Lung (tissue), 16 donors: ENCODE results near the gene IRF7. TPM values are rescaled to one million over a fixed set of nuclear protein-coding genes. Genes with fewer than 3 reads are reported as not detected.

Experiments
- ATAC-seq: fragments of 200-7000 bp; cut with Tn5 transposase; one replicate; pipeline ENCODE4 v1.9.1; 2020; ENCODE audit warnings: moderate number of reproducible peaks; ENCODE audit not compliant: insufficient read depth, low FRiP score
- DNase-seq, 3 donors: peaks; one replicate each; pipeline ENCODE4 v3.0.0-alpha.2; 2013 to 2017
- H3K27ac ChIP-seq, 2 donors: one replicate each; pipeline ENCODE4 v1.5.1; 2013; ENCODE audit warnings: mild to moderate bottlenecking in 2 of 2, moderate library complexity in 2 of 2, control low read depth in 1 of 2, inconsistent platforms in 1 of 2, low read depth in 1 of 2, low read length in 1 of 2
- H3K27me3 ChIP-seq, 3 donors: one replicate each; pipeline ENCODE4 v1.5.1; 2013; ENCODE audit warnings: low read length in 2 of 3; ENCODE audit not compliant: control insufficient read depth in 3 of 3, insufficient read depth in 3 of 3
- H3K36me3 ChIP-seq, 4 donors: one replicate each; pipeline ENCODE4 v1.5.1; 2013; ENCODE audit warnings: low read length in 4 of 4, mild to moderate bottlenecking in 1 of 4, moderate library complexity in 1 of 4; ENCODE audit not compliant: control insufficient read depth in 4 of 4, insufficient read depth in 4 of 4
- H3K4me1 ChIP-seq, 5 donors: one replicate each; pipeline ENCODE4 v1.5.1; 2013; ENCODE audit warnings: low read length in 5 of 5, mild to moderate bottlenecking in 2 of 5, moderate library complexity in 1 of 5; ENCODE audit not compliant: control insufficient read depth in 5 of 5, insufficient read depth in 5 of 5
- H3K4me3 ChIP-seq: one replicate; pipeline ENCODE4 v1.5.1; 2013; ENCODE audit warnings: mild to moderate bottlenecking, control low read depth, moderate library complexity
- H3K9ac ChIP-seq, 2 donors: one replicate each; pipeline ENCODE4 v1.5.1; 2013; ENCODE audit warnings: low read length in 2 of 2, control low read depth in 1 of 2; ENCODE audit not compliant: insufficient read depth in 1 of 2
- H3K9me3 ChIP-seq, 4 donors: one replicate each; pipeline ENCODE4 v1.5.1; 2013; ENCODE audit warnings: low read length in 3 of 4, mild to moderate bottlenecking in 1 of 4, moderate library complexity in 1 of 4; ENCODE audit not compliant: control insufficient read depth in 4 of 4, insufficient read depth in 3 of 4
- CTCF ChIP-seq: IDR thresholded peaks from 2 replicates; pipeline ENCODE4 v1.5.1; 2012; ENCODE audit warnings: mild to moderate bottlenecking; ENCODE audit errors: control extremely low read depth, extremely low read depth
- WGBS, 2 donors: extraction: QIAGEN DNeasy Blood & Tissue Kit; methylation state at CpG; one replicate each; pipeline ENCODE4 v1.1.7; 2013; 5-methylcytosine and 5-hydroxymethylcytosine counted together
- long read RNA-seq, 5 donors: transcript quantifications; one replicate each; lab custom pipeline, GENCODE V29; 2026
- polyA plus RNA-seq, 2 donors: library from polyadenylated mRNA; stranded (reverse); fragments of 200-250 nt; gene quantifications; one replicate each; pipeline ENCODE4 v1.2.1, GENCODE V29; 2013
- total RNA-seq, 2 donors: library from RNA; depleted of rRNA in 1 of 2; stranded (reverse); fragments of >200 nt in 1 of 2; gene quantifications; one replicate each; pipeline ENCODE4 v1.2.1, GENCODE V29; 2014 to 2021
- donor health status: control.
- donor health status: control.
- donor health status: Bipolar disorder and iron deficiency.
- donor health status: healthy.
- donor health status: DM: yes; HTN: yes; CAD: no.

The IRF7 gene
- total RNA-seq = 10 to 100 TPM; 24.7 to 43.5 TPM
- polyA plus RNA-seq = 10 to 100 TPM; 62.1 to 68.3 TPM
- long read RNA-seq, donor 1, partial matches to known transcripts = 0 of 6 reads
- long read RNA-seq, donor 1, other reads (novel, unspliced or antisense) = 0 of 6 reads
- long read RNA-seq, donor 2, partial matches to known transcripts = 0 of 4 reads
- long read RNA-seq, donor 2, other reads (novel, unspliced or antisense) = 0 of 4 reads
- long read RNA-seq, donor 3, partial matches to known transcripts = 0 of 1 reads
- long read RNA-seq, donor 3, other reads (novel, unspliced or antisense) = 0 of 1 reads
- long read RNA-seq, donor 4 = 0 reads
- long read RNA-seq, donor 5, partial matches to known transcripts = 0 of 3 reads
- long read RNA-seq, donor 5, other reads (novel, unspliced or antisense) = 0 of 3 reads

GRCh38 chr11:615504-616319, at the start of gene IRF7:
TSS of gene IRF7 (minus strand) at chr11:615950. CDS start at chr11:615364, 586 bp downstream.
- Histone ChIP-seq H3K27me3 (no peaks in the 10 kb centered on the region), H3K36me3 (peaks cover 8 to 41% (median 12%) of the 10 kb centered on the region in 4 donors), H3K4me3 (peak within 1 kb of the TSS; percentile 73), H3K4me1 (peaks cover 0 to 14% (median 9%) of the 10 kb centered on the region in 5 donors), H3K9ac (peak within 1 kb of the TSS; percentile 72 to 77), H3K9me3 (no peaks in the 10 kb centered on the region), H3K27ac (peak within 1 kb of the TSS; percentile 88 to 98)
- peak; percentile 94 to 95 (median 95) for DNase-seq
- TF ChIP-seq CTCF = no peak
- 3 to 4% methylated on average over 62 to 66 of the region's 66 CpGs for WGBS, 2 donors
- ATAC-seq = peak; percentile 92

- Histone ChIP-seq H3K4me1 (peaks cover 0 to 7% (median 0%) of the 10 kb centered on the region in 5 donors), H3K27ac (no peak overlapping the region), H3K27me3 (no peaks in the 10 kb centered on the region), H3K4me3 (no peak overlapping the region), H3K9me3 (no peaks in the 10 kb centered on the region), H3K36me3 (peaks cover 0 to 18% (median 3%) of the 10 kb centered on the region in 4 donors), H3K9ac (no peak overlapping the region)
- TF ChIP-seq CTCF = no peak
- 89 to 93% methylated on average over 14 to 15 of the region's 15 CpGs for WGBS, 2 donors
- no peak for ATAC-seq
- peak in 2 of 3 donors; percentile 48 to 65 for DNase-seq
These were observed 49.4 kb upstream of the IRF7 start for GRCh38 chr11:665062-665703.

GRCh38 chr11:662689-663274, 47.0 kb upstream of the IRF7 start:
- H3K36me3 ChIP-seq = peaks cover 0 to 30% (median 7%) of the 10 kb centered on the region in 4 donors
- peak; percentile 69 for ATAC-seq

More at GRCh38 chr11:662689-663274, 47.0 kb upstream of the IRF7 start:
- TF ChIP-seq CTCF = peak; percentile 49
- Histone ChIP-seq H3K9me3 (no peaks in the 10 kb centered on the region), H3K27ac (no peak overlapping the region), H3K9ac (no peak overlapping the region), H3K27me3 (no peaks in the 10 kb centered on the region), H3K4me3 (no peak overlapping the region), H3K4me1 (peaks cover 0 to 7% (median 0%) of the 10 kb centered on the region in 5 donors)
- DNase-seq = peak; percentile 50 to 54 (median 52)
- 63 to 68% methylated on average over 15 of the region's 15 CpGs for WGBS, 2 donors
